H9 (cell line): ENCODE data around the gene TRMU. TPM values are rescaled to one million over a fixed set of nuclear protein-coding genes. Genes with fewer than 3 reads are reported as not detected.

ENCODE experiments used
- DNase-seq: peaks from one replicate; pipeline ENCODE4 v3.0.0-alpha.2; 2017
- H2AFZ ChIP-seq: one replicate; pipeline ENCODE4 v1.6.1; 2013; ENCODE audit warnings: mild to moderate bottlenecking, low read length, control low read depth, moderate library complexity
- H2AK5ac ChIP-seq: 2 replicates; pipeline ENCODE4 v1.6.1; 2013; ENCODE audit warnings: low read length, control low read depth, mixed read lengths; ENCODE audit not compliant: insufficient read length
- H2BK120ac ChIP-seq: one replicate; pipeline ENCODE4 v1.6.1; 2013; ENCODE audit warnings: low read depth, mild to moderate bottlenecking, low read length, control low read depth, inconsistent platforms; ENCODE audit not compliant: poor library complexity, severe bottlenecking
- H2BK12ac ChIP-seq: 2 replicates; pipeline ENCODE4 v1.6.1; 2013; ENCODE audit warnings: low read length, control low read depth, mixed read lengths, low read depth; ENCODE audit not compliant: insufficient read length
- H2BK15ac ChIP-seq: 2 replicates; pipeline ENCODE4 v1.6.1; 2013; ENCODE audit warnings: low read depth, low read length, control low read depth
- H2BK20ac ChIP-seq: one replicate; pipeline ENCODE4 v1.6.1; 2013; ENCODE audit warnings: low read depth, mild to moderate bottlenecking, low read length, control low read depth, inconsistent platforms; ENCODE audit not compliant: poor library complexity, severe bottlenecking
- H2BK5ac ChIP-seq: 2 replicates; pipeline ENCODE4 v1.6.1; 2013; ENCODE audit warnings: low read length, control low read depth, mixed read lengths; ENCODE audit not compliant: insufficient read length
- H3K14ac ChIP-seq: 2 replicates; pipeline ENCODE4 v1.6.1; 2013; ENCODE audit warnings: low read length, control low read depth; ENCODE audit not compliant: insufficient read depth
- H3K18ac ChIP-seq: 2 replicates; pipeline ENCODE4 v1.6.1; 2013; ENCODE audit warnings: low read depth, mild to moderate bottlenecking, mixed read lengths, low read length, control low read depth; ENCODE audit not compliant: insufficient read length
- H3K23ac ChIP-seq: 2 replicates; pipeline ENCODE4 v1.6.1; 2013; ENCODE audit warnings: low read length, control low read depth, mixed read lengths, low read depth; ENCODE audit not compliant: insufficient read length
- H3K23me2 ChIP-seq: 2 replicates; pipeline ENCODE4 v1.6.1; 2013; ENCODE audit warnings: low read depth, mild to moderate bottlenecking, mixed read lengths, low read length, control low read depth; ENCODE audit not compliant: insufficient read length, poor library complexity, severe bottlenecking
- H3K27ac ChIP-seq: 2 replicates; pipeline ENCODE4 v1.5.1; 2013; ENCODE audit warnings: low read length, control low read depth, mixed read lengths, low read depth; ENCODE audit not compliant: insufficient read length
- H3K27me3 ChIP-seq: 2 replicates; pipeline ENCODE4 v1.6.1; 2013; ENCODE audit warnings: low read length, control low read depth, inconsistent platforms; ENCODE audit not compliant: insufficient read depth
- H3K4ac ChIP-seq: 2 replicates; pipeline ENCODE4 v1.6.1; 2013; ENCODE audit warnings: low read depth, mild to moderate bottlenecking, control low read depth, inconsistent platforms, low read length, moderate library complexity
- H3K4me1 ChIP-seq: 2 replicates; pipeline ENCODE4 v1.6.1; 2013; ENCODE audit warnings: low read length, control low read depth, inconsistent platforms; ENCODE audit not compliant: insufficient read depth
- H3K4me2 ChIP-seq: 2 replicates; pipeline ENCODE4 v1.6.1; 2013; ENCODE audit warnings: low read length, control low read depth, mixed read lengths; ENCODE audit not compliant: insufficient read length, insufficient read depth
- H3K56ac ChIP-seq: 2 replicates; pipeline ENCODE4 v1.6.1; 2013; ENCODE audit warnings: low read depth, mild to moderate bottlenecking, mixed read lengths, low read length, control low read depth; ENCODE audit not compliant: insufficient read length
- H3K79me1 ChIP-seq: 2 replicates; pipeline ENCODE4 v1.6.1; 2013; ENCODE audit warnings: low read depth, mild to moderate bottlenecking, moderate library complexity, low read length, control low read depth, inconsistent platforms; ENCODE audit not compliant: insufficient read depth, poor library complexity, severe bottlenecking
- H3K79me2 ChIP-seq: 2 replicates; pipeline ENCODE4 v1.6.1; 2013; ENCODE audit warnings: low read length, control low read depth, inconsistent platforms; ENCODE audit not compliant: insufficient read depth
- H3K9ac ChIP-seq: 2 replicates; pipeline ENCODE4 v1.6.1; 2013; ENCODE audit warnings: low read length, control low read depth, mixed read lengths; ENCODE audit not compliant: insufficient read length; ENCODE audit errors: extremely low read depth
- H3K9me3 ChIP-seq: one replicate; pipeline ENCODE4 v1.6.1; 2013; ENCODE audit warnings: low read depth, low read length, inconsistent platforms; ENCODE audit not compliant: control insufficient read depth
- H3T11ph ChIP-seq: one replicate; pipeline ENCODE4 v1.6.1; 2013; ENCODE audit warnings: mild to moderate bottlenecking, low read length, control low read depth, inconsistent platforms
- H4K20me1 ChIP-seq: one replicate; pipeline ENCODE4 v1.6.1; 2013; ENCODE audit not compliant: control insufficient read depth, insufficient read length, insufficient read depth
- H4K5ac ChIP-seq: 2 replicates; pipeline ENCODE4 v1.6.1; 2013; ENCODE audit warnings: low read depth, mild to moderate bottlenecking, mixed read lengths, low read length, control low read depth; ENCODE audit not compliant: insufficient read length
- H4K8ac ChIP-seq: replicated peaks from 2 replicates; pipeline ENCODE4 v1.6.1; 2013; ENCODE audit warnings: low read length, control low read depth, mixed read lengths, low read depth; ENCODE audit not compliant: insufficient read length
- H4K91ac ChIP-seq: 2 replicates; pipeline ENCODE4 v1.6.1; 2013; ENCODE audit warnings: low read depth, mild to moderate bottlenecking, moderate library complexity, mixed read lengths, low read length, control low read depth; ENCODE audit not compliant: insufficient read length
- H3K27ac Mint-ChIP-seq, 3 experiments: 2 replicates in 2 of 3; 3 replicates in 1 of 3; pipeline ENCODE4 v1.8.0; 2020 to 2021; ENCODE audit warnings: mixed read lengths in 3 of 3, mild to moderate bottlenecking in 1 of 3, moderate library complexity in 1 of 3
- H3K27me3 Mint-ChIP-seq: 2 replicates; pipeline ENCODE4 v1.8.0; 2021; ENCODE audit warnings: low read depth, mild to moderate bottlenecking, moderate library complexity, mixed read lengths
- H3K36me3 Mint-ChIP-seq, 3 experiments: 2 replicates in 2 of 3; 3 replicates in 1 of 3; pipeline ENCODE4 v1.8.0; 2020 to 2021; ENCODE audit warnings: low read depth in 3 of 3, mixed read lengths in 3 of 3; ENCODE audit not compliant: insufficient read depth in 1 of 3
- H3K4me1 Mint-ChIP-seq, 2 experiments: 2 replicates each; pipeline ENCODE4 v1.8.0; 2020; ENCODE audit warnings: mixed read lengths in 2 of 2
- H3K4me3 Mint-ChIP-seq, 2 experiments: 2 replicates in 1 of 2; 3 replicates in 1 of 2; pipeline ENCODE4 v1.8.0; 2020 to 2021; ENCODE audit warnings: mild to moderate bottlenecking in 2 of 2, mixed read lengths in 2 of 2, moderate library complexity in 1 of 2
- H3K9me3 Mint-ChIP-seq, 2 experiments: 2 replicates in 1 of 2; 3 replicates in 1 of 2; pipeline ENCODE4 v1.8.0; 2020; ENCODE audit warnings: mild to moderate bottlenecking in 2 of 2, mixed read lengths in 2 of 2, moderate library complexity in 1 of 2
- WGBS: extraction: QIAGEN DNeasy Blood & Tissue Kit; methylation state at CpG from one replicate; pipeline ENCODE4 v1.1.7; 2013; ENCODE audit warnings: missing lambda C conversion rate, low lambda C conversion rate, mixed read lengths; ENCODE audit not compliant: insufficient read length; ENCODE audit errors: extremely low coverage; 5-methylcytosine and 5-hydroxymethylcytosine counted together
- total RNA-seq: library from RNA; stranded (reverse); gene quantifications from 2 replicates; pipeline ENCODE4 v1.2.1, GENCODE V29; 2021
- TF ChIP-seq, protein P1 (sequence below): fragments of 200-600 bp; sonication (generic); conservative IDR thresholded peaks from 3 replicates; pipeline ENCODE4 v1.8.0; 2021; ENCODE audit warnings: antibody characterized with exemption, mild to moderate bottlenecking

Gene TRMU
- total RNA-seq, 1 experiment from 2014 or later: 86.3 TPM

DNA sequence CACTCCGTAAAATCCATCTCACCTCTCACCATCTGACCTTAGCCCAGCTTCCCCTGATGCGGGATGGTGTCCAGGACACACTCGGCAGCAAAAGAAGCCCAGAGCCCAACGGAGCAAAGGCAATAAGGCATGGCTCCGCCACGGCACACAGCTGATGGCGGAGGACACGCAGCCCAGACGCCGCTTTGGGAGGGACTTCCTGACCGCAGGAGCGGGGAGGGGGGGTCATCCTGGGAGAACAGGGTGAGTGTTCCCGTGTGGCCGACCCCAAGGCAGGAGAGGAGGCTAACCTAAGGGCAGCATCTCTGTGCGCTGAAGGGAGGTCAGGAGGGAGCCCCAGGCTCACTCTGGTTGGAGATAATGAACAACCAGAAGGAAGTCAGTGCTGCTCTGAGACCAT is 71.3 kb downstream of the TRMU start:
- Histone ChIP-seq H2BK20ac (no peak overlapping the region), H3K27ac (no peak overlapping the region), H3K23me2 (no peaks in the 10 kb centered on the region), H4K8ac (no peak overlapping the region), H2AK5ac (no peak overlapping the region), H2BK120ac (no peak overlapping the region), H3K4ac (no peak overlapping the region), H4K20me1 (no peaks in the 10 kb centered on the region), H3K27me3 (no peaks in the 10 kb centered on the region), H3K4me2 (no peak overlapping the region), H3K9ac (no peak overlapping the region), H2BK12ac (no peak overlapping the region), H4K91ac (no peak overlapping the region), H3K9me3 (no peaks in the 10 kb centered on the region), H3K14ac (no peak overlapping the region), H2BK5ac (no peak overlapping the region), H2BK15ac (0 out of 2 replicates have a peak overlapping the region, but pooled peaks have one; percentile 5), H4K5ac (no peak overlapping the region), H3K18ac (no peak overlapping the region), H2AFZ (no peak overlapping the region), H3K4me1 (no peaks in the 10 kb centered on the region), H3K79me1 (no peaks in the 10 kb centered on the region), H3K56ac (no peak overlapping the region), H3K23ac (no peak overlapping the region), H3T11ph (no peak overlapping the region), H3K79me2 (no peaks in the 10 kb centered on the region)
- Mint-ChIP-seq H3K36me3 (peaks cover 0 to 8% (median 4%) of the 10 kb centered on the region in 3 experiments; a peak in 2 of 7 replicates), H3K27ac (peak overlapping the region in 1 of 3 experiments; percentile 48; a peak in 2 of 7 replicates), H3K4me3 (no peak overlapping the region), H3K9me3 (no peaks in the 10 kb centered on the region), H3K27me3 (peaks cover 2% of the 10 kb centered on the region), H3K4me1 (peaks cover 0 to 9% of the 10 kb centered on the region in 2 experiments; a peak in 2 of 4 replicates)
- WGBS: no CpG with 5 or more reads among the region's 15 CpGs
- DNase-seq: no peak
- TF ChIP-seq, protein P1, sequence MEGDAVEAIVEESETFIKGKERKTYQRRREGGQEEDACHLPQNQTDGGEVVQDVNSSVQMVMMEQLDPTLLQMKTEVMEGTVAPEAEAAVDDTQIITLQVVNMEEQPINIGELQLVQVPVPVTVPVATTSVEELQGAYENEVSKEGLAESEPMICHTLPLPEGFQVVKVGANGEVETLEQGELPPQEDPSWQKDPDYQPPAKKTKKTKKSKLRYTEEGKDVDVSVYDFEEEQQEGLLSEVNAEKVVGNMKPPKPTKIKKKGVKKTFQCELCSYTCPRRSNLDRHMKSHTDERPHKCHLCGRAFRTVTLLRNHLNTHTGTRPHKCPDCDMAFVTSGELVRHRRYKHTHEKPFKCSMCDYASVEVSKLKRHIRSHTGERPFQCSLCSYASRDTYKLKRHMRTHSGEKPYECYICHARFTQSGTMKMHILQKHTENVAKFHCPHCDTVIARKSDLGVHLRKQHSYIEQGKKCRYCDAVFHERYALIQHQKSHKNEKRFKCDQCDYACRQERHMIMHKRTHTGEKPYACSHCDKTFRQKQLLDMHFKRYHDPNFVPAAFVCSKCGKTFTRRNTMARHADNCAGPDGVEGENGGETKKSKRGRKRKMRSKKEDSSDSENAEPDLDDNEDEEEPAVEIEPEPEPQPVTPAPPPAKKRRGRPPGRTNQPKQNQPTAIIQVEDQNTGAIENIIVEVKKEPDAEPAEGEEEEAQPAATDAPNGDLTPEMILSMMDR: no peak

Other genes starting within 250 kb of the TRMU start
- 7.3 and 7.4 TPM in 2 replicates for gene PPARA, start 185.2 kb upstream of the TRMU start, total RNA-seq
- gene CDPF1, start 85.4 kb upstream of the TRMU start, total RNA-seq: 8.1 and 8.5 TPM in 2 replicates
- gene PKDREJ, start 72.4 kb upstream of the TRMU start, total RNA-seq: 0.04 and 0.09 TPM in 2 replicates
- gene TTC38, start 67.7 kb upstream of the TRMU start, total RNA-seq: 30.2 and 31.5 TPM in 2 replicates
- 40.6 and 42.6 TPM in 2 replicates for gene GTSE1, start 38.8 kb upstream of the TRMU start, total RNA-seq
- 21.2 and 22.6 TPM in 2 replicates for gene CELSR1, start 201.9 kb downstream of the TRMU start, total RNA-seq